ENCODE data around the gene PRLH. TPM values are rescaled to one million over a fixed set of nuclear protein-coding genes. Genes with fewer than 3 reads are reported as not detected.

PRLH gene
- total RNA-seq, 1 experiment from 2014 or later = not detected

DNA sequence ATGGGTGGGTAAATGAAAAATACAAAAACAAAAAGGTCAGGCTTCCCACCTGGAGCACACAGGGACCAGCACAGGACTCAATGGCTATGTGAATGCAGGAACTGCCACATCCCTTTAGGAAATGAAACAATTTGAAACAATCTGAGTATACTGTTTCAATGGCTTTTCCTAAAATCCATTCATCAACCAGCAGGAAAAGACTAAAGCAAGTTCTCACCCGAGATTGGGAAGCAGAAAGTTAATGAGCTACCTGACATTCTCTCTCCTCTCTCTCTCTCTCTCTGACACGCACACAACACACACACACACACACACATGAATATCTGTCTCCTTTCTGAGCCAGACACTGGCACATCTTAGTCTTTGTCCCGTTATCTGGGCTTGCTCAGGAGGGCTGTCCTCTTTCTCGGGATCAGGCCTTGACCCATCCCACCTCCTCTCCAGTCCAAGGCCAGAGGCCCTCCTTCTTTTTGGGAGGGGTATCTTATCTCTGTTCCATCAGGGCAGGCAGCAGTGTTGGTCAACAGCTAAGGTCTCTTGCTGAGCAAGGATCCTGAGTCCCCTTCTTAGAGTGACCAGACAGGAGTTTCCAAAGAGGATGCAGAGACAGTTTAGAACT, 49.4 kb downstream of the PRLH start (continued):
- TF ChIP-seq, protein P1, sequence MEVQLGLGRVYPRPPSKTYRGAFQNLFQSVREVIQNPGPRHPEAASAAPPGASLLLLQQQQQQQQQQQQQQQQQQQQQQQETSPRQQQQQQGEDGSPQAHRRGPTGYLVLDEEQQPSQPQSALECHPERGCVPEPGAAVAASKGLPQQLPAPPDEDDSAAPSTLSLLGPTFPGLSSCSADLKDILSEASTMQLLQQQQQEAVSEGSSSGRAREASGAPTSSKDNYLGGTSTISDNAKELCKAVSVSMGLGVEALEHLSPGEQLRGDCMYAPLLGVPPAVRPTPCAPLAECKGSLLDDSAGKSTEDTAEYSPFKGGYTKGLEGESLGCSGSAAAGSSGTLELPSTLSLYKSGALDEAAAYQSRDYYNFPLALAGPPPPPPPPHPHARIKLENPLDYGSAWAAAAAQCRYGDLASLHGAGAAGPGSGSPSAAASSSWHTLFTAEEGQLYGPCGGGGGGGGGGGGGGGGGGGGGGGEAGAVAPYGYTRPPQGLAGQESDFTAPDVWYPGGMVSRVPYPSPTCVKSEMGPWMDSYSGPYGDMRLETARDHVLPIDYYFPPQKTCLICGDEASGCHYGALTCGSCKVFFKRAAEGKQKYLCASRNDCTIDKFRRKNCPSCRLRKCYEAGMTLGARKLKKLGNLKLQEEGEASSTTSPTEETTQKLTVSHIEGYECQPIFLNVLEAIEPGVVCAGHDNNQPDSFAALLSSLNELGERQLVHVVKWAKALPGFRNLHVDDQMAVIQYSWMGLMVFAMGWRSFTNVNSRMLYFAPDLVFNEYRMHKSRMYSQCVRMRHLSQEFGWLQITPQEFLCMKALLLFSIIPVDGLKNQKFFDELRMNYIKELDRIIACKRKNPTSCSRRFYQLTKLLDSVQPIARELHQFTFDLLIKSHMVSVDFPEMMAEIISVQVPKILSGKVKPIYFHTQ (CRISPR knock-in tag; IDR thresholded peaks at IDR 0.05) = no peak
- no peak for TF ChIP-seq FOXJ3 (CRISPR knock-in tag; IDR thresholded peaks at IDR 0.05; ENCODE audit: borderline replicate concordance)
- TF ChIP-seq, protein P2, sequence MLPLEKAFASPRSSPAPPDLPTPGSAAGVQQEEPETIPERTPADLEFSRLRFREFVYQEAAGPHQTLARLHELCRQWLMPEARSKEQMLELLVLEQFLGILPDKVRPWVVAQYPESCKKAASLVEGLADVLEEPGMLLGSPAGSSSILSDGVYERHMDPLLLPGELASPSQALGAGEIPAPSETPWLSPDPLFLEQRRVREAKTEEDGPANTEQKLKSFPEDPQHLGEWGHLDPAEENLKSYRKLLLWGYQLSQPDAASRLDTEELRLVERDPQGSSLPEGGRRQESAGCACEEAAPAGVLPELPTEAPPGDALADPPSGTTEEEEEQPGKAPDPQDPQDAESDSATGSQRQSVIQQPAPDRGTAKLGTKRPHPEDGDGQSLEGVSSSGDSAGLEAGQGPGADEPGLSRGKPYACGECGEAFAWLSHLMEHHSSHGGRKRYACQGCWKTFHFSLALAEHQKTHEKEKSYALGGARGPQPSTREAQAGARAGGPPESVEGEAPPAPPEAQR (CRISPR knock-in tag; IDR thresholded peaks at IDR 0.05) = no peak
- no peak for TF ChIP-seq ZNF416 (CRISPR knock-in tag; IDR thresholded peaks at IDR 0.05)
- no peak for TF ChIP-seq CREB1 (CRISPR knock-in tag; IDR thresholded peaks at IDR 0.05)
- TF ChIP-seq, protein P3, sequence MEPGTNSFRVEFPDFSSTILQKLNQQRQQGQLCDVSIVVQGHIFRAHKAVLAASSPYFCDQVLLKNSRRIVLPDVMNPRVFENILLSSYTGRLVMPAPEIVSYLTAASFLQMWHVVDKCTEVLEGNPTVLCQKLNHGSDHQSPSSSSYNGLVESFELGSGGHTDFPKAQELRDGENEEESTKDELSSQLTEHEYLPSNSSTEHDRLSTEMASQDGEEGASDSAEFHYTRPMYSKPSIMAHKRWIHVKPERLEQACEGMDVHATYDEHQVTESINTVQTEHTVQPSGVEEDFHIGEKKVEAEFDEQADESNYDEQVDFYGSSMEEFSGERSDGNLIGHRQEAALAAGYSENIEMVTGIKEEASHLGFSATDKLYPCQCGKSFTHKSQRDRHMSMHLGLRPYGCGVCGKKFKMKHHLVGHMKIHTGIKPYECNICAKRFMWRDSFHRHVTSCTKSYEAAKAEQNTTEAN (CRISPR knock-in tag; IDR thresholded peaks at IDR 0.05) = no peak
- TF ChIP-seq, protein P4, sequence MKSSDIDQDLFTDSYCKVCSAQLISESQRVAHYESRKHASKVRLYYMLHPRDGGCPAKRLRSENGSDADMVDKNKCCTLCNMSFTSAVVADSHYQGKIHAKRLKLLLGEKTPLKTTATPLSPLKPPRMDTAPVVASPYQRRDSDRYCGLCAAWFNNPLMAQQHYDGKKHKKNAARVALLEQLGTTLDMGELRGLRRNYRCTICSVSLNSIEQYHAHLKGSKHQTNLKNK (CRISPR knock-in tag; IDR thresholded peaks at IDR 0.05) = no peak
- TF ChIP-seq ZBTB21 (CRISPR knock-in tag; IDR thresholded peaks at IDR 0.05; ENCODE audit: borderline replicate concordance) = no peak

DNA sequence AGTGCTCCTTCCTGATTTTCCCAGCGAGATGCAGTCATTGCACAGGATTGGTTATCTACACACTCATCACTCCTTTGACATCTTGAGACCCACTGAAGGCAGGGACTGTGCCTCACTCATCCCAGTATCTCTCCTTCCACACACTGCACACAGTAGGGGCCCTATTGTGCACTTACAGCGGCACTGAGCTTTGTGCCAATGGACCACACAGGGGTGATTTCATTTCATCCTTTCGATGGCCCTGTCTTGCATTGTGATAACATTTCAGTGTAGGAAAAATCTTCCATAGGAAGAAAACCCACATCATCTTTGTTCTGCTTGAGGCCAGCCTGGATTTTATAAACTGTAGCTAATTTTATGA, 50.0 kb downstream of the PRLH start:
- Mint-ChIP-seq H3K4me1 (peaks cover 54% of the 10 kb centered on the region), H3K36me3 (peaks cover 4% of the 10 kb centered on the region; the same call in 1 of the 2 replicates), H3K9me3 (peaks cover 7% of the 10 kb centered on the region), H3K4me3 (no peak overlapping the region), H3K27ac (0 out of 2 replicates have a peak overlapping the region, but pooled peaks have one; percentile 10), H3K27me3 (ENCODE audit: low read depth) (peaks cover 3% of the 10 kb centered on the region; the same call in 1 of the 2 replicates)
- DNase-seq (ENCODE audit: low spot score) = no peak
- ChIA-PET POLR2A (no interaction called here), CTCF (interaction anchor here (1.3 kb wide), 1 partner anchor 70 kb away, joined by 3 read pairs; no protein-coding TSS in a partner anchor)
- ATAC-seq = no peak
- TF ChIP-seq ZNF232 (CRISPR knock-in tag; IDR thresholded peaks at IDR 0.05) = no peak
- TF ChIP-seq, protein P5, sequence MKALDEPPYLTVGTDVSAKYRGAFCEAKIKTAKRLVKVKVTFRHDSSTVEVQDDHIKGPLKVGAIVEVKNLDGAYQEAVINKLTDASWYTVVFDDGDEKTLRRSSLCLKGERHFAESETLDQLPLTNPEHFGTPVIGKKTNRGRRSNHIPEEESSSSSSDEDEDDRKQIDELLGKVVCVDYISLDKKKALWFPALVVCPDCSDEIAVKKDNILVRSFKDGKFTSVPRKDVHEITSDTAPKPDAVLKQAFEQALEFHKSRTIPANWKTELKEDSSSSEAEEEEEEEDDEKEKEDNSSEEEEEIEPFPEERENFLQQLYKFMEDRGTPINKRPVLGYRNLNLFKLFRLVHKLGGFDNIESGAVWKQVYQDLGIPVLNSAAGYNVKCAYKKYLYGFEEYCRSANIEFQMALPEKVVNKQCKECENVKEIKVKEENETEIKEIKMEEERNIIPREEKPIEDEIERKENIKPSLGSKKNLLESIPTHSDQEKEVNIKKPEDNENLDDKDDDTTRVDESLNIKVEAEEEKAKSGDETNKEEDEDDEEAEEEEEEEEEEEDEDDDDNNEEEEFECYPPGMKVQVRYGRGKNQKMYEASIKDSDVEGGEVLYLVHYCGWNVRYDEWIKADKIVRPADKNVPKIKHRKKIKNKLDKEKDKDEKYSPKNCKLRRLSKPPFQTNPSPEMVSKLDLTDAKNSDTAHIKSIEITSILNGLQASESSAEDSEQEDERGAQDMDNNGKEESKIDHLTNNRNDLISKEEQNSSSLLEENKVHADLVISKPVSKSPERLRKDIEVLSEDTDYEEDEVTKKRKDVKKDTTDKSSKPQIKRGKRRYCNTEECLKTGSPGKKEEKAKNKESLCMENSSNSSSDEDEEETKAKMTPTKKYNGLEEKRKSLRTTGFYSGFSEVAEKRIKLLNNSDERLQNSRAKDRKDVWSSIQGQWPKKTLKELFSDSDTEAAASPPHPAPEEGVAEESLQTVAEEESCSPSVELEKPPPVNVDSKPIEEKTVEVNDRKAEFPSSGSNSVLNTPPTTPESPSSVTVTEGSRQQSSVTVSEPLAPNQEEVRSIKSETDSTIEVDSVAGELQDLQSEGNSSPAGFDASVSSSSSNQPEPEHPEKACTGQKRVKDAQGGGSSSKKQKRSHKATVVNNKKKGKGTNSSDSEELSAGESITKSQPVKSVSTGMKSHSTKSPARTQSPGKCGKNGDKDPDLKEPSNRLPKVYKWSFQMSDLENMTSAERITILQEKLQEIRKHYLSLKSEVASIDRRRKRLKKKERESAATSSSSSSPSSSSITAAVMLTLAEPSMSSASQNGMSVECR (CRISPR knock-in tag; IDR thresholded peaks at IDR 0.05; ENCODE audit: borderline replicate concordance) = no peak
- no peak for TF ChIP-seq OVOL2 (CRISPR knock-in tag; IDR thresholded peaks at IDR 0.05; ENCODE audit: borderline replicate concordance)
- no peak for TF ChIP-seq ZNF671 (CRISPR knock-in tag; IDR thresholded peaks at IDR 0.05)
- TF ChIP-seq TCF7 (CRISPR knock-in tag; IDR thresholded peaks at IDR 0.05; ENCODE audit: low read depth) = no peak
- TF ChIP-seq, protein P6, sequence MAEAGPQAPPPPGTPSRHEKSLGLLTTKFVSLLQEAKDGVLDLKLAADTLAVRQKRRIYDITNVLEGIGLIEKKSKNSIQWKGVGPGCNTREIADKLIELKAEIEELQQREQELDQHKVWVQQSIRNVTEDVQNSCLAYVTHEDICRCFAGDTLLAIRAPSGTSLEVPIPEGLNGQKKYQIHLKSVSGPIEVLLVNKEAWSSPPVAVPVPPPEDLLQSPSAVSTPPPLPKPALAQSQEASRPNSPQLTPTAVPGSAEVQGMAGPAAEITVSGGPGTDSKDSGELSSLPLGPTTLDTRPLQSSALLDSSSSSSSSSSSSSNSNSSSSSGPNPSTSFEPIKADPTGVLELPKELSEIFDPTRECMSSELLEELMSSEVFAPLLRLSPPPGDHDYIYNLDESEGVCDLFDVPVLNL (CRISPR knock-in tag; IDR thresholded peaks at IDR 0.05; ENCODE audit: borderline replicate concordance, low read depth) = no peak
- no peak for TF ChIP-seq ZNF219 (CRISPR knock-in tag; IDR thresholded peaks at IDR 0.05; ENCODE audit: borderline replicate concordance)
- TF ChIP-seq, protein P7, sequence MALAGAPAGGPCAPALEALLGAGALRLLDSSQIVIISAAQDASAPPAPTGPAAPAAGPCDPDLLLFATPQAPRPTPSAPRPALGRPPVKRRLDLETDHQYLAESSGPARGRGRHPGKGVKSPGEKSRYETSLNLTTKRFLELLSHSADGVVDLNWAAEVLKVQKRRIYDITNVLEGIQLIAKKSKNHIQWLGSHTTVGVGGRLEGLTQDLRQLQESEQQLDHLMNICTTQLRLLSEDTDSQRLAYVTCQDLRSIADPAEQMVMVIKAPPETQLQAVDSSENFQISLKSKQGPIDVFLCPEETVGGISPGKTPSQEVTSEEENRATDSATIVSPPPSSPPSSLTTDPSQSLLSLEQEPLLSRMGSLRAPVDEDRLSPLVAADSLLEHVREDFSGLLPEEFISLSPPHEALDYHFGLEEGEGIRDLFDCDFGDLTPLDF (CRISPR knock-in tag; IDR thresholded peaks at IDR 0.05) = no peak
- TF ChIP-seq TEAD4 (CRISPR knock-in tag; IDR thresholded peaks at IDR 0.05) = no peak
- TF ChIP-seq, protein P2 (CRISPR knock-in tag; IDR thresholded peaks at IDR 0.05) = no peak
- TF ChIP-seq, protein P8, sequence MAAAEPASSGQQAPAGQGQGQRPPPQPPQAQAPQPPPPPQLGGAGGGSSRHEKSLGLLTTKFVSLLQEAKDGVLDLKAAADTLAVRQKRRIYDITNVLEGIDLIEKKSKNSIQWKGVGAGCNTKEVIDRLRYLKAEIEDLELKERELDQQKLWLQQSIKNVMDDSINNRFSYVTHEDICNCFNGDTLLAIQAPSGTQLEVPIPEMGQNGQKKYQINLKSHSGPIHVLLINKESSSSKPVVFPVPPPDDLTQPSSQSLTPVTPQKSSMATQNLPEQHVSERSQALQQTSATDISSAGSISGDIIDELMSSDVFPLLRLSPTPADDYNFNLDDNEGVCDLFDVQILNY (CRISPR knock-in tag; IDR thresholded peaks at IDR 0.05) = no peak
